Right hindlimb (tissue), 1 donor: ENCODE data around the gene OR10H4.
"Not testable (repeated sequence)": the region's sequence is repeated elsewhere in the genome, so short reads cannot be mapped to it uniquely, and the experiment has no call there.

Source experiments
- DNase-seq: peaks from one replicate; pipeline ENCODE4 v3.0.0-alpha.2; 2018

The OR10H4 gene

GRCh38 chr19:15945301-15945700, 3.5 kb upstream of the OR10H4 start:
- no peak for DNase-seq

- DNase-seq, result no peak
Measured at GRCh38 chr19:15954820-15955219, 6.0 kb downstream of the OR10H4 start.

- no peak for DNase-seq
Measured at GRCh38 chr19:15962319-15962718, 13.5 kb downstream of the OR10H4 start.

- no peak for DNase-seq
Measured at GRCh38 chr19:15964231-15964630, 15.4 kb downstream of the OR10H4 start.

- DNase-seq, result no peak
Measured at GRCh38 chr19:15971224-15971780, 22.5 kb downstream of the OR10H4 start.

- not testable (repeated sequence) for DNase-seq
Measured at GRCh38 chr19:15972043-15972442, 23.2 kb downstream of the OR10H4 start.

GRCh38 chr19:15974856-15975255, 26.0 kb downstream of the OR10H4 start:
- DNase-seq, result no peak

- DNase-seq, result no peak
Measured at GRCh38 chr19:15976836-15977689, 28.3 kb downstream of the OR10H4 start.

- DNase-seq, result no peak
Measured at GRCh38 chr19:15977690-15978089, 28.9 kb downstream of the OR10H4 start.

- no peak for DNase-seq
Measured at GRCh38 chr19:15979293-15979692, 30.5 kb downstream of the OR10H4 start.

GRCh38 chr19:15985831-15986230, 37.0 kb downstream of the OR10H4 start:
- DNase-seq, result not testable (repeated sequence)

GRCh38 chr19:15986701-15987100, 37.9 kb downstream of the OR10H4 start:
- no peak for DNase-seq

GRCh38 chr19:15989889-15990288, 41.1 kb downstream of the OR10H4 start:
- DNase-seq, result no peak

GRCh38 chr19:15991602-15992001, 42.8 kb downstream of the OR10H4 start:
- no peak for DNase-seq

- no peak for DNase-seq
Measured at GRCh38 chr19:15992014-15992413, 43.2 kb downstream of the OR10H4 start.

- DNase-seq, result no peak
Measured at GRCh38 chr19:15995536-15995935, 46.7 kb downstream of the OR10H4 start.

GRCh38 chr19:15998166-15998565, 49.4 kb downstream of the OR10H4 start:
- DNase-seq, result no peak
